Liver (tissue), 3 donors: Measurements from ENCODE around the gene ACOXL.

Experiments
- EGR1 ChIP-seq, 2 donors: IDR thresholded peaks; 2 replicates each; pipeline ENCODE4 v1.6.1; 2016 to 2018; ENCODE audit warnings: antibody characterized with exemption in 2 of 2, low read depth in 2 of 2
- GABPA ChIP-seq, 2 donors: IDR thresholded peaks in 1 of 2; conservative IDR thresholded peaks in 1 of 2; 2 replicates each; pipeline ENCODE4 v1.6.1; 2016; ENCODE audit warnings: antibody characterized with exemption in 2 of 2, mild to moderate bottlenecking in 1 of 2, moderate library complexity in 1 of 2
- RAD21 ChIP-seq, 2 donors: IDR thresholded peaks; 2 replicates each; pipeline ENCODE4 v1.6.1; 2016; ENCODE audit warnings: antibody characterized with exemption in 2 of 2, mild to moderate bottlenecking in 2 of 2
- SP1 ChIP-seq: IDR thresholded peaks from 2 replicates; pipeline ENCODE4 v1.6.1; 2018; ENCODE audit warnings: antibody characterized with exemption, mild to moderate bottlenecking
- YY1 ChIP-seq: IDR thresholded peaks from 2 replicates; pipeline ENCODE4 v1.6.1; 2016; ENCODE audit warnings: antibody characterized with exemption, mild to moderate bottlenecking
- TF ChIP-seq, protein P1 (sequence below): fragments of 150-350 bp; IDR thresholded peaks from 2 replicates; pipeline ENCODE4 v1.5.1; 2017; ENCODE audit warnings: improper control_type of control experiment, low read depth, low read length; ENCODE audit not compliant: missing input control
- TF ChIP-seq, protein P2 (sequence below): IDR thresholded peaks from 2 replicates; pipeline ENCODE4 v1.6.1; 2016; ENCODE audit warnings: antibody characterized with exemption
- TF ChIP-seq, protein P3 (sequence below): IDR thresholded peaks from 2 replicates; pipeline ENCODE4 v1.6.1; 2016; ENCODE audit warnings: antibody characterized with exemption
- TF ChIP-seq, protein P4 (sequence below): IDR thresholded peaks from 2 replicates; pipeline ENCODE4 v1.6.1; 2016; ENCODE audit warnings: antibody characterized with exemption
- TF ChIP-seq, protein P5 (sequence below): IDR thresholded peaks from 2 replicates; pipeline ENCODE4 v1.6.1; 2016; ENCODE audit warnings: antibody characterized with exemption, mild to moderate bottlenecking
- donor health status: healthy.
- donor health status: healthy.

DNA sequence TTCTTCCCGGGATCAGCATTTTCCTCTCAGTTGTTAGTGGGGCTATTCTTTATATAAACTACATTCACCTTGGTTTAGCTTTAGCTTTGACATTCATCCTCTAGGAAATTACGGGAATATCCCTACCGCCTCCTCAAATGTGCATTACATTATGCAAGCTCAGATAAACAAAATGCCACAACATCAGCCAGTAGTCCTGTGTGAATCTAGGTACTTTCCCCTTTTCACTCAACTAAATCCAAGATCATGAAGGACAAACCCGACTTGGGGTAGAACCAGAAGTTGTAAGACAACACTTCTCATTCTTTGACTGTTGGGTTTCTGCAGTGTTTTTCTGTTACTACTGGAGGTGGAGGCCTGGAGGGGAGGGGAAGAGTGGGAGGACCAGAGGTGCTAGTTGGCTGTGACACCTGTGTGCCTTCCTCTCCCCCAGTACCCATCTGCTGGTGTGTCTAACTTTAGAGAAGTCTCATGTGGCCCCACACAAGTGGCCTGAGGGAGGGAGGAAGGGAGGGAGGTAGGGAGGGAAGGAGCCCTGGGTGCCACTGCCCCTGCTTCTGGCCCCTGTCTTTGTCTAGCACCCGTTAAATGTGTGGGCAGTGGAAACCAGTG is 303.6 kb downstream of the ACOXL start:
- TF ChIP-seq, protein P1, sequence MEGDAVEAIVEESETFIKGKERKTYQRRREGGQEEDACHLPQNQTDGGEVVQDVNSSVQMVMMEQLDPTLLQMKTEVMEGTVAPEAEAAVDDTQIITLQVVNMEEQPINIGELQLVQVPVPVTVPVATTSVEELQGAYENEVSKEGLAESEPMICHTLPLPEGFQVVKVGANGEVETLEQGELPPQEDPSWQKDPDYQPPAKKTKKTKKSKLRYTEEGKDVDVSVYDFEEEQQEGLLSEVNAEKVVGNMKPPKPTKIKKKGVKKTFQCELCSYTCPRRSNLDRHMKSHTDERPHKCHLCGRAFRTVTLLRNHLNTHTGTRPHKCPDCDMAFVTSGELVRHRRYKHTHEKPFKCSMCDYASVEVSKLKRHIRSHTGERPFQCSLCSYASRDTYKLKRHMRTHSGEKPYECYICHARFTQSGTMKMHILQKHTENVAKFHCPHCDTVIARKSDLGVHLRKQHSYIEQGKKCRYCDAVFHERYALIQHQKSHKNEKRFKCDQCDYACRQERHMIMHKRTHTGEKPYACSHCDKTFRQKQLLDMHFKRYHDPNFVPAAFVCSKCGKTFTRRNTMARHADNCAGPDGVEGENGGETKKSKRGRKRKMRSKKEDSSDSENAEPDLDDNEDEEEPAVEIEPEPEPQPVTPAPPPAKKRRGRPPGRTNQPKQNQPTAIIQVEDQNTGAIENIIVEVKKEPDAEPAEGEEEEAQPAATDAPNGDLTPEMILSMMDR = no peak
- TF ChIP-seq RAD21 (IDR thresholded peaks at IDR 0.05) = no peak
- TF ChIP-seq, protein P2, sequence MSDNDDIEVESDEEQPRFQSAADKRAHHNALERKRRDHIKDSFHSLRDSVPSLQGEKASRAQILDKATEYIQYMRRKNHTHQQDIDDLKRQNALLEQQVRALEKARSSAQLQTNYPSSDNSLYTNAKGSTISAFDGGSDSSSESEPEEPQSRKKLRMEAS = no peak
- TF ChIP-seq, protein P3, sequence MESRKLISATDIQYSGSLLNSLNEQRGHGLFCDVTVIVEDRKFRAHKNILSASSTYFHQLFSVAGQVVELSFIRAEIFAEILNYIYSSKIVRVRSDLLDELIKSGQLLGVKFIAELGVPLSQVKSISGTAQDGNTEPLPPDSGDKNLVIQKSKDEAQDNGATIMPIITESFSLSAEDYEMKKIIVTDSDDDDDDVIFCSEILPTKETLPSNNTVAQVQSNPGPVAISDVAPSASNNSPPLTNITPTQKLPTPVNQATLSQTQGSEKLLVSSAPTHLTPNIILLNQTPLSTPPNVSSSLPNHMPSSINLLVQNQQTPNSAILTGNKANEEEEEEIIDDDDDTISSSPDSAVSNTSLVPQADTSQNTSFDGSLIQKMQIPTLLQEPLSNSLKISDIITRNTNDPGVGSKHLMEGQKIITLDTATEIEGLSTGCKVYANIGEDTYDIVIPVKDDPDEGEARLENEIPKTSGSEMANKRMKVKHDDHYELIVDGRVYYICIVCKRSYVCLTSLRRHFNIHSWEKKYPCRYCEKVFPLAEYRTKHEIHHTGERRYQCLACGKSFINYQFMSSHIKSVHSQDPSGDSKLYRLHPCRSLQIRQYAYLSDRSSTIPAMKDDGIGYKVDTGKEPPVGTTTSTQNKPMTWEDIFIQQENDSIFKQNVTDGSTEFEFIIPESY = no peak
- TF ChIP-seq, protein P4, sequence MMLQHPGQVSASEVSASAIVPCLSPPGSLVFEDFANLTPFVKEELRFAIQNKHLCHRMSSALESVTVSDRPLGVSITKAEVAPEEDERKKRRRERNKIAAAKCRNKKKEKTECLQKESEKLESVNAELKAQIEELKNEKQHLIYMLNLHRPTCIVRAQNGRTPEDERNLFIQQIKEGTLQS = no peak
- no peak for TF ChIP-seq GABPA (IDR thresholded peaks at IDR 0.05 in 1 of 2, conservative IDR thresholded peaks at IDR 0.05 in 1 of 2)
- TF ChIP-seq YY1 = no peak
- TF ChIP-seq, protein P5, sequence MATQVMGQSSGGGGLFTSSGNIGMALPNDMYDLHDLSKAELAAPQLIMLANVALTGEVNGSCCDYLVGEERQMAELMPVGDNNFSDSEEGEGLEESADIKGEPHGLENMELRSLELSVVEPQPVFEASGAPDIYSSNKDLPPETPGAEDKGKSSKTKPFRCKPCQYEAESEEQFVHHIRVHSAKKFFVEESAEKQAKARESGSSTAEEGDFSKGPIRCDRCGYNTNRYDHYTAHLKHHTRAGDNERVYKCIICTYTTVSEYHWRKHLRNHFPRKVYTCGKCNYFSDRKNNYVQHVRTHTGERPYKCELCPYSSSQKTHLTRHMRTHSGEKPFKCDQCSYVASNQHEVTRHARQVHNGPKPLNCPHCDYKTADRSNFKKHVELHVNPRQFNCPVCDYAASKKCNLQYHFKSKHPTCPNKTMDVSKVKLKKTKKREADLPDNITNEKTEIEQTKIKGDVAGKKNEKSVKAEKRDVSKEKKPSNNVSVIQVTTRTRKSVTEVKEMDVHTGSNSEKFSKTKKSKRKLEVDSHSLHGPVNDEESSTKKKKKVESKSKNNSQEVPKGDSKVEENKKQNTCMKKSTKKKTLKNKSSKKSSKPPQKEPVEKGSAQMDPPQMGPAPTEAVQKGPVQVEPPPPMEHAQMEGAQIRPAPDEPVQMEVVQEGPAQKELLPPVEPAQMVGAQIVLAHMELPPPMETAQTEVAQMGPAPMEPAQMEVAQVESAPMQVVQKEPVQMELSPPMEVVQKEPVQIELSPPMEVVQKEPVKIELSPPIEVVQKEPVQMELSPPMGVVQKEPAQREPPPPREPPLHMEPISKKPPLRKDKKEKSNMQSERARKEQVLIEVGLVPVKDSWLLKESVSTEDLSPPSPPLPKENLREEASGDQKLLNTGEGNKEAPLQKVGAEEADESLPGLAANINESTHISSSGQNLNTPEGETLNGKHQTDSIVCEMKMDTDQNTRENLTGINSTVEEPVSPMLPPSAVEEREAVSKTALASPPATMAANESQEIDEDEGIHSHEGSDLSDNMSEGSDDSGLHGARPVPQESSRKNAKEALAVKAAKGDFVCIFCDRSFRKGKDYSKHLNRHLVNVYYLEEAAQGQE = no peak
- TF ChIP-seq EGR1 (IDR thresholded peaks at IDR 0.05; ENCODE audit: low read depth in 2 of 2) = no peak
- TF ChIP-seq SP1 = no peak
